GM12864 (cell line): Measurements from ENCODE around the gene TLX2.

Experiments used
- DNase-seq: peaks from one replicate; pipeline ENCODE4 v3.0.0-alpha.2; 2011; ENCODE audit warnings: low read depth
- H3K4me3 ChIP-seq: 2 replicates; pipeline ENCODE4 v1.5.1; 2011; ENCODE audit warnings: mild to moderate bottlenecking, low read depth, low read length, control low read depth
- TF ChIP-seq, protein P1 (sequence below): IDR thresholded peaks from 2 replicates; pipeline ENCODE4 v1.5.1; 2011; ENCODE audit warnings: low read depth, mild to moderate bottlenecking, moderate library complexity, low read length, control low read depth, inconsistent platforms; ENCODE audit errors: missing control alignments

The TLX2 gene

GRCh38 chr2:74502720-74503505 is 11.3 kb upstream of the TLX2 start:
- no peak for DNase-seq
- H3K4me3 ChIP-seq = peak overlapping the region; percentile 55
- TF ChIP-seq, protein P1, sequence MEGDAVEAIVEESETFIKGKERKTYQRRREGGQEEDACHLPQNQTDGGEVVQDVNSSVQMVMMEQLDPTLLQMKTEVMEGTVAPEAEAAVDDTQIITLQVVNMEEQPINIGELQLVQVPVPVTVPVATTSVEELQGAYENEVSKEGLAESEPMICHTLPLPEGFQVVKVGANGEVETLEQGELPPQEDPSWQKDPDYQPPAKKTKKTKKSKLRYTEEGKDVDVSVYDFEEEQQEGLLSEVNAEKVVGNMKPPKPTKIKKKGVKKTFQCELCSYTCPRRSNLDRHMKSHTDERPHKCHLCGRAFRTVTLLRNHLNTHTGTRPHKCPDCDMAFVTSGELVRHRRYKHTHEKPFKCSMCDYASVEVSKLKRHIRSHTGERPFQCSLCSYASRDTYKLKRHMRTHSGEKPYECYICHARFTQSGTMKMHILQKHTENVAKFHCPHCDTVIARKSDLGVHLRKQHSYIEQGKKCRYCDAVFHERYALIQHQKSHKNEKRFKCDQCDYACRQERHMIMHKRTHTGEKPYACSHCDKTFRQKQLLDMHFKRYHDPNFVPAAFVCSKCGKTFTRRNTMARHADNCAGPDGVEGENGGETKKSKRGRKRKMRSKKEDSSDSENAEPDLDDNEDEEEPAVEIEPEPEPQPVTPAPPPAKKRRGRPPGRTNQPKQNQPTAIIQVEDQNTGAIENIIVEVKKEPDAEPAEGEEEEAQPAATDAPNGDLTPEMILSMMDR = peak; percentile 43

DNA sequence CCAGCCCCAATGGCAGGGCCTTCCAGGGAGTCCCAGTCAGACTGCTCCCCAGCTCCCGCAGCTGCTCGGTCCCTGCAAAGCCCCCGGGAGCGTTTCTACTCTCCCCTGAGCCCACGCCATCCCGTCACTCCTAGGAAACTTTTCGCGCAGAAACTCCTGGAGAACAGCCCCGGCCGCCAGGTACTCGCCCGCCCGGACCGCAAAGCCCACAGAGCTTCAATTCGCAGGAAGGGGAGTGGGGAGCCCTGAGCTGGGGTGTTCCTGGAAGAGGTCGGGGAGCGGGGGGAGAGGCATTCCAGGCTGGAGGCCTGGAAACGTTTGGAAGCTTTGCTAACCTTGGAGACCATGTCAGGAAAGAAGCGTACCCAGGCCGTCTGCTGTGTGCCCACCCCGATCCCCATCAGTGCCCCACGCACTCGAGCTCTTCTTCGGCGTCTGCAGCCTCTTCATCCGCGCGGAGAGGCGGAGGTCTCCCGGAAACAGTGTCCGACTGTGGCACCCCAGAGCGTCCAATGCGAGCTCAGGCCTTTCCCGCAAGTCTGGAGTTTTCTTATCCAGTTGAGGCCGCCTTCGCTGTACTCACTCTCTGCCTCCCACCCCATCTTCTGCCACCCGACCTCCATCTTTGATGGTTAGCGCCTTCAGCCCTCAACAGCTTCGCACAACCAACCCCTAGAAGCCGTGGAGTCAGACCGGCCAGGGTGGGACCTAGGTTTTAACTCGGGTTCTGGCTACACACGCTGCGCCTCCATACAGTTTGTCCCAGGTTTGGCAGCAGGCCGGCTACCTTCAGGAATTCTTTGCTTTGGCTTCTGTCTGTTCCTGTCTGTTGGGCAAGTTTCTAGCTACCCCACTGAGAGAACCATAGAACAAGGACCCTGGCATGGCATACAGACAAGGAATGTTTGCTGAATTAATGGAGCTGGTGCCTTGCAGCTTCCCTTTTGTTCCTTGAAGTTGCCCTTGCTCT is 10.5 kb upstream of the TLX2 start:
- peak overlapping the region; percentile 55 for H3K4me3 ChIP-seq
- TF ChIP-seq, protein P1 = no peak
- no peak for DNase-seq

DNA sequence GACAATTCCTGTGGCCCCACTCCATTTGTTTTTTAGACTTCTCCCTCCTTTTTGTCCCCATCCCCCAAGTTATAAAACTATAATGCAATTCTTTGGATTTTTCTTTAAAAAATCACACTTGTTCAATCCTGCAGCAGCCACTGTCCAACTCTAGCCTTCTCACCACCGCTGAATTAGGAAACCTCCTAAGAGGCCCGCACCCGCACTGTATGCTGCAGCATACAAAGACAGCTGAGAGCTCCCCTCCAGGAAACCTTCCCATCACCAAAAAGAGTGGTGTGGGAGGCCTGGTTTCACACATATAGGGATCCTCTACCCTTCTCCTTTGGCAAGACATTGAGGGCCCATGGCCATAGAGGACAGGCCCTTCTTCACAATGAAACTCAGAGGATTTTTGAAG is 9.7 kb upstream of the TLX2 start:
- DNase-seq = no peak
- TF ChIP-seq, protein P1 = no peak
- no peak overlapping the region for H3K4me3 ChIP-seq

GRCh38 chr2:74505448-74506246 is 8.6 kb upstream of the TLX2 start:
- DNase-seq = no peak
- TF ChIP-seq, protein P1 = no peak
- H3K4me3 ChIP-seq = no peak overlapping the region

DNA sequence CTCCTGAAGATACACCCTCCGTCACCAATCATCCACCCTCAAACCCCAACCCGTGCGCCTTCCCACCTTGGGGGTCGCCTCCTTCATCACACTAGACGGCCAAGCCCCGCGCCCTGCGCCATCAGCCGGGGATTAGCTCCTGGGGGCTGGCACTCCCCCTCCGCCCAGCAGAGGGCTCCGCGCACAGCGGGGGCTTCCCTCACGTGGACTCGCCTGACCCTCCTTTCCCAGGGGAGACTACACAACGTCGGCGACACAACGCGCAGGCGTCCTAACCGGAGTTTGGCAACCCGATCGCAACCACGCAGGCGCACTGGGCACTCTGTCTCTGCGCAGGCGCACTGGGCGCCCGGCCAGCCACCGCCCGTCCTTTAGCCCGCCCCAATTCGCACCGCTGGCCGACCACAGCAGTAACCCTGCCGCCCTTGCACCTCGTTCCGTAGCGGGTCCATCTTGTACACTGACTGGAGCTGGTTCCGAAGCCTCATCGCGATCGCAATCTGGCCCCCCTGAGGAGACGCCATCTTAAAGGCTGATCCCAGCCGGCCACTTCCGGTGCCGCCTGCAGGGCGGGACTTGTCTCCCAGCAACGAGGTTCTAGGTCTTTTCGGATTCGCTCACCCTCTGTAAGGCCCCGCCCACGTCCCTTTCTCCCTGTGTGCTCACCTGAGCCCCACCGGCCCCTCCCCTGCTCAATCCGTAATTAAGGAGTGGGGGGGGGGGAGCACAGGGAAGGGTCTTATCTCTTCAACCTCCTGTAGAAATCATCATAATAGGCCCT is 6.9 kb upstream of the TLX2 start, which contains the start of gene PCGF1:
TSS of gene PCGF1 (minus strand) at position 551 of the 781 bp plus-strand sequence. CDS start at position 524, 27 bp downstream.
- H3K4me3 ChIP-seq = peak within 1 kb of the TSS; percentile 79
- TF ChIP-seq, protein P1 = peak; percentile 57
- DNase-seq = peak; percentile 96

GRCh38 chr2:74507926-74508520 is 6.2 kb upstream of the TLX2 start:
- TF ChIP-seq, protein P1 = no peak
- H3K4me3 ChIP-seq = peak overlapping the region; percentile 79
- DNase-seq = no peak
